ENCODE data around the gene TMA7.

TMA7 gene

DNA sequence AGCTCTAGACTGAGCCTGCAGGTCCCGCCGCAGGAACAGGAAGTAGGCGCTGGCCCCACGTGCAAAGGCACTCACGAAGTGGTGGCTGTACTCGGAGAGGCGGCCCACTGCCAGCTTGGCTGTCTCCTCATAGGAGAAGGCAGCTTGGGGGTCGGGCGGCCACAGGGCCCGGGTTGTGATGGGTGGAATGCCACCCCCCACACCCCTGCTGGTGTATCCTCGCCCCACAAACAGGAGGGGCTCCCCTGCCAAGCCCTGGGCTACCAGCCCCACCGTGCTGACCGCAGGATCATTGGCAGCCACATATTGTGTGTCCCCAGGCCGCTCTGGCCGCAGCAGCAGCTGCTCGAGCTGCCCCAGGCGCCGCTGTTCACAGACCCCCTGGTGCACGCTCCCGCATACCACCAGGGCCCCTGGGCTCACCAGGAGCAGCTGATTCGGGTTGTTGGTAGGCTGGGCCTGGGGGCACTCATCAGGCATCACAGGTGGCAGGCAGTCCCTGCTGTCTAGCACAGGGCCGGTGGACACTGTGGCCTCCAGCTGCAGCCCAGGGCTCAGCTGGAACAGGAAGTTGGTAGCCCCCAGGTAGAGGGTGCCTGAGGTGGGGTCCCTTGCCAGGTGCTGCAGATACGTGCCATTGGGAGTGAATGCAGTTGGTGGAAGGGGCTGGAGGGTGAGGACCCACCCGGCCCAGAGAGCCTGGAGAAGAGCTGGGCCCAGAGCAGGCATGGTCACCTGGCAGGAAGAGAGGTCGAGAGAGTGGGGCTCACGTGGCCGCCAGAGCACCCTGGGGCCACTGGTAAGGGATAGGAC lies 16.0 kb upstream of the TMA7 start:
- no peak for DNase-seq

GRCh38 chr3:48425281-48425812 lies 14.7 kb upstream of the TMA7 start:
- DNase-seq, result no peak

GRCh38 chr3:48426401-48426909 lies 13.6 kb upstream of the TMA7 start:
- DNase-seq, result no peak

DNA sequence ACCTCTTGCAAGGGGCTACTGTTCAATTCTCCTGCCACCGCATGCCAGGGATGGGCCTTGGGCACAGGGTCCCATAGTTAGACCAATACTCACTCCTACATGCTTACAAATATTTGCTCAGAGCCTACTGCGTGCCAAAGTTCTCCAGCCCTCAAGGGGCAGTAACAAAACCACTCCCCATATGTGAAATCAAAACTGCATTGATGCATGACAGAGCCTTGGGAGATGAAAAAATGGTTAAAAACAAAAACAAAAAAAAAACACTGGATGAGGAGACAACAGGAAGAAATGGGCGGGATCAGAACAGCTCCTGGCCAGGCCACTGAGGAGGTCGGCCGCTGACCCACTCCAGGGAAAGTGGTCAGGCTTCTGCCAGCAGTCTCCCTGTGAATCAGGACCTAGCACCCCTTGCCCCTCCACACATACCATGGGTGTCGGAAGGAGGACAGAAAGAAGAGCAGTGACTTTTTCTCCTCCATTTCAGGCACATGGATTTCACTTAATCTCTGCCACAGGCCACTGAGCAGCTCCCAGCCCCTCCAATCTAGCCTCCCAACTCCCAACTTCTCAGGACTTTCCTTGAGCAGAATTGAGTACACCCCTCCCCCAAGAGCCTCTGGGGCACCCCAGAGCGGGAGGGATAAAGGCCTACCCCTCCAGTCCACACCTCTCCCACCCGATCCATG lies 13.0 kb upstream of the TMA7 start:
- no peak for DNase-seq

DNA sequence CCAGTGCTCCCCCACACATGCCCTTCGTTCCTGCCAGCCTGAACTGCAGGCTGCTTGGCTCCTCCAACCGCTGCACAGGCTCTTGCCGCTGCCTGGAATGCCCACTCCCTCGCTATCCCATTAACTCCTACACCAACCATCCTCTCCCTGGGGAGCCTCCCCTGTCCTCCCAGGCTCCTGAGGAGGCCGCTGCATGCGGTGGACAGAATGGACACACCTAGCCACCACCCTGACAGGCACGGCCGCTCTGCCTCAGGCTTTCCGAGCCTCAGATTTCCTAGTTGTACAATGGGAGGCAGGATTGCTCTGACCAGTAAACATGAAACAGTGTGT lies 12.5 kb upstream of the TMA7 start:
- DNase-seq, result no peak

DNA sequence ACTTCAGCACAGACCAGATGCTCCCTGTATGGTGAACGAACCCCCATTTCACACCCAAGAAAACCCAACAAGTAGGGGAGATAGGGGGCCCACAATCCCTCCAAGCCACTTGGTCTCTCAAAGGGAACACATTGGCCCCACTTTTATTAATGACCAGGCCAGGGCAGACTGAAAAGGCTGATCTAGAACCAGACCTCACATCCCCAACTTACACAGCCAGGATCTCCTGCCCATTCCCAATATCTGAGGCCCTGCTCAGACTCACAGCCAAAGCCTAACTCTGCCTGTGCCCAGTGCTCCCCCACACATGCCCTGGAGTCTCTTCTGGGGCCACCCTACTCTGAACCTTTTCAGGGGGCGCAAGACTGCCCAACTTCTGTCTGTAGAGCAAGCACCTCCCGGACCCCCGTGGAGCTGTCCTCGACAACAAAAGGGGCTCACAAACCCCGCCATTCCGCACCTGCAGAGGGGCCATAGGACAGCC lies 11.9 kb upstream of the TMA7 start:
- no peak for DNase-seq

DNA sequence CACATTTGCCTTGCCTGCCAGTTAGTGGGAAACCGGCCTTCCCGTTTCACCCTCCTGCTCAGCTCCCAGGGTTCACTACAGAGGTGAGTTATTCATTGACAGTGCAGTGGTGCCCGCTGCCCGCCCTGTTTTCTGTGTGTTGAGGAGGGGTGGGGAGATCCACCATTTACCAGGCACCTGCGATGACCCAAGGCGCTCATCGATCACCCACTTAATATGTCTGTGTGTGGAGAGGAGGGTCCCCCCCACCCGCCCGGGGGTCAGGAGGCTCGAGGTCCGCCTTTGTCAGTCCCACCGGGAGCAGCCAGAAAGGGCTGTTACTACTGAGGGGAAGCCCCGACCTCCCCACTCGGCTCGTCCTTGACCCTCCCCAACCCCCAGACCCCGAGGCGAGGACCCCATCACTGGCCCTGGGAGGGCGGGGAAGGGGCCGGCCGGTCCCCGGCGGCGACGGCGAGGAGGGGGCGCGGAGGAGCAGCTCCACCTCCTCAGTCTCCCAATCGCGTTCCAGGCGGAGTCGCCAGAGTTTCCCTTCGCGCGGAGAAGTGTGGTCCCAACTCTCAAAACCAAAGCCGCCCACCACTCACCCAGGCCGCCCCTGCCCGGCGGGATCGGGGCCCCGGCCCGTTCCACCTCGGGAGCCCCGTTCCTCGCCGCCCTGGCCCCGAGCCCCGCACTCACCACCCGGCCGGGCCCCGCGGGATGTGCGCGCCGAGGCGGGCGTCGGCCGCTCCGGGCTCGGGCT lies 11.3 kb upstream of the TMA7 start:
- no peak for DNase-seq

GRCh38 chr3:48429317-48429959 lies 10.6 kb upstream of the TMA7 start:
- peak; percentile 47 for DNase-seq

- DNase-seq, result no peak
Measured at GRCh38 chr3:48429960-48430707, 9.9 kb upstream of the TMA7 start, which contains the start of gene PLXNB1. Gene PLXNB1 (minus strand): TSS chr3:48430086. CDS start chr3:48424611, 5,475 bp downstream.

- DNase-seq, result no peak
Measured at GRCh38 chr3:48430708-48431101, 9.4 kb upstream of the TMA7 start.

DNA sequence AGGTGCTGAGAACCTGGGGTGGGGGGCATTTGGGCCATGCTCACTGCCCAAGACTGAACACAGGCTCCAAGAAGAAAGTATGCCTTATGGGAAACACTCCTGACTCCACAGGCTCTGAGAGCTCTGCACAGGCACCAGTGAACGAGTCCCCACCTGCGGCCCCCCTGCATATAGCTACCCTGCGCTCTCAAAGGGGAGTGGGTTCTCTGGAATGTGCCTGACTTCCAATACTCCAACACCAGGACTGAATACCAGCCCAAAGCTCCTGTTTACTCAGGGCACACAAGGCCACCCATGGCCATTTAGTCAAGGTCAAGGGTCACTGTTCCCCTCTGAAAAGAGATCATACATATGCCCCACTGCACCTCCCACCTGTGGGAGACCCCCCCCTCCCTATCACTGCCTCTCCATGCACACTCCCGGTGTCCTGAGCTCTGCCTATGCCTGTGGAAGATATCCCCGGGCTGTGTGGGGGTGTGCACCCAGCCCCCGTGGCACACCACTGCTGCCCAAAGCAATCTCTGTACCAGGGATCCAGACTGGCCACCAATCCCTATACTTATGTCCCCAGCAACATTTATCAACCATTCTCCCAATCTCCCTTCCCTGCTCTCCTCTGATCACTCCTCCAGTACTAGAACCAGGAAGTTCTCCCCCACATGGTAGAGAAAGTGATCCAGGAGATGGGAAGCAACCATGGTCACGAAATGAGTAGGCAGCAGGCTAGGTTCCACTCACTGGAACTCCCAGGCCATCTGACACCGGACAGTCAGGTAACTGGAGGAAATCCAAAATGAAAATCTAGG lies 8.6 kb upstream of the TMA7 start:
- no peak for DNase-seq

GRCh38 chr3:48432411-48433371 lies 7.4 kb upstream of the TMA7 start:
- no peak for DNase-seq

DNA sequence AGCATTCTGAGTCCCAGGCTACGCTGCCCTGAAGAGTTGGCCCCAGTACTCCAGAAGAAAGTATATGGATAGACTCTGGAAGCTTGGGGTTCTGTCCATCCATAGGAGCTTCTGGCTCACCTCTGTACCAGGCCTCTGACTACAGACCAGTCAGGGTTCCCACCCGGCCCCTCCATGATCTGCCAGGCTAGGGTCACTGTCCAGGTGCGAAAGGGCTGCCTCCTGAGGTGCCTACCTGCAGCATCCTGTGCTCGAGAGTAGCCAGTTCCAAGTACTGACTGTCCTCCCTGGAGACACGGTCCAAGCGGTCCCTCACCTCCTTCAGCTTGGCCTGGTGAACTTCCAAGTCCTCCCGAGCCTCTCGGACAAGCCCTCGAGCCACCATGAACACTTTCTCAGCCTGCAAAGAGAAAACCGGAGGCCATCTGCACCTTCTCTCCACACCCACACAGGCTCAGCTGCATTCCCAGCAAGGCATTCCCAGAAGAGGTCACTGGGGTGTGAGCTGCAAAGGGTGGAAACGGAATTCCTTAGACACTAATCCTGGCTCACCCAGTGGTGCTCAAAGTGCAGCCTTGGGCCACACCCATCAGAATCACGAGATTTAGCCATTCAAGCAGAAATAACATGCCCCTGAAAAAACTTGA lies 6.5 kb upstream of the TMA7 start:
- DNase-seq, result no peak

DNA sequence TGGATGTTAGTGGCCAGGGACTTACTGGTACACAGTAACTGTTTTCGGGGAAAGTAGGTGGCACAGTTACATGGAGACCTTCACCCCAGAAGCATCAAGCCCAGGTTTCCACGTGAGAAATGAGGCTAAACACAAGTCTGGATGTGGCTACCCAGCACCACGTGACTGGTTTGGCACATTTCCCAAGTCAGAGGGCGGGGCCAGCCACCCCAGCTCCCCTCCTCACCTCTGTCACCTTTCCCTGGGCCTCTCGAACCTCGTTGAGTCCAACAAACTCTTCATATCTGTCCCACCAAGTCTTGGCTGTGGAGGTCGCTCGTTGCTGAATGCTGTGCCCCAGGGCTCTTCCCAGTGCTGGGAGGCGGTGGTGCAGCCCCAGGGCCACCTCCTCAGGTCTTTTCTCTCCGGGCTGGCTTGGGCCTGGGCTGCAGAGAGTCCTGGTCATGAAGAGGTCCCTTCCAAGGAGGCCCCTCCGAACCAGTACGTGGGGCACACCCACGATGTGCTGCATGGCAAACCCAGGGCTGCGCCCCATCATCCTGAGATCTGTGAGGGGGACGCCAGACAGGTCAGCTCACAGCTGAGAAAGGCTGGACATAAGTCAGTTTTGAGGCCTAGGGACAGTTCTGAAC lies 5.3 kb upstream of the TMA7 start:
- DNase-seq, result no peak

DNA sequence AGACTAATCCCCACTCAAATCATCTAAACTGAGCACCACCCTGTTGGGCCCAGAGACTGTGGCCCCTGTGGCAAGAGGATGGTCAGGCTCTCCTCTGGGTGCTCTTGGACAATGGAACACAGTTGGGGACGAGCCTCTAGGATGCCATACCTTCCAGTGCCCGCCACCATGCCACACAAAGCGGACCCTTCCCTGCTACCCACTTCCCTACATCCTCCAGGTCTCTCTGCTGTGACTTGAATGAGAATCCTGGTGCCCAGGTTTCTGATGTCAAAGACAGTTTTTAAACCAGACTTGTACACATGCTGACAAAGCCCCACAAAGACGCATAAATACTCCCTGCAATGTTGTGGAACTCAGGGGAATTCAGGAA lies 4.8 kb upstream of the TMA7 start:
- DNase-seq, result no peak

DNA sequence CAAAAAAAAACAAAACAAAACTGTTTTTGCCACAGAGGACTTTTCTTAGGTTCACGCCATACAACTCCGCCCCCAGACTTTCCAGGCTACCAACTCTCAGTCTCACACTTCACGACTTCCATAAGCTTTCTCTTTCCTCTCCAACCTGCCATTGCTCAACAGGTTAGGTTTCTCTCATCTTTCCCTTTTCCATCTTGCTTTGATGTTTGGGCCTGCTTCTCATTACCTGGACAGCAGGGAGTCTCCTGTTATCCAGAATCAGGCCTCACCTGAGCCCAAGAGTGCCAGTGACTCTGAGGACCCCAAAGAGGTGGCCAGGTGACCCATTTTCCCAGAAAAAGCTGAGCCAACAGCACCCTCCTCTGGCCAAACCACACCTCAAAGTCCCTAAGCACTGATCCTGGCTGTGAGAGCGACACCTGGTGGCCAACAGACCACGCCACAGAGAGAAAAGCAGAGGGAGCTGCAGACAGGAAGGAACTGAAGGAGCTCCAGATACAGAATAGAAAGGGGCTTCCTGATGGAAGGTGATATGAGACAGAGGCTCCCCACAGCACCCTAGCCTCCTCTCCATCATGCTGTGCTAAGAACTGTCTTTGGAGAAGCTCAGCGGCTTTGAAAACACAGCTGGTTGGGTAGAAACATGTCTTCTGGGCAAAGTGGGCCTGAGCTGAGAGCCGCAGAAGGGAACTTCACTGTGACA lies 4.1 kb upstream of the TMA7 start:
- DNase-seq, result peak; percentile 88

DNA sequence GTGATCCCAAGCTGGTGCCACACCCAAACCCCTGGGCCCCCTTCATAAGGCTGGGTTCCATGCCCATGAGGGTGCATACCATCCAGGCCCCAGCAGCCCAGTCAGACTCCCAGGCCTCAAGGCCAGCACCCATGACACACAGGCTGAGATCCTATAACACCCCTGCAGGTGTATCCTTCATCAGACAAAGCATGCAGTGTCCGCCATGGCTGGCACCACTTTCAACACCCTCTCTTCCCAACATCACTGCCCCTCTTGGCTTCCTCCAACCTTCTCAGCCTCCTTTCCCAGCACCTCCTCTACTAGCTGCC lies 3.6 kb upstream of the TMA7 start:
- DNase-seq, result no peak

DNA sequence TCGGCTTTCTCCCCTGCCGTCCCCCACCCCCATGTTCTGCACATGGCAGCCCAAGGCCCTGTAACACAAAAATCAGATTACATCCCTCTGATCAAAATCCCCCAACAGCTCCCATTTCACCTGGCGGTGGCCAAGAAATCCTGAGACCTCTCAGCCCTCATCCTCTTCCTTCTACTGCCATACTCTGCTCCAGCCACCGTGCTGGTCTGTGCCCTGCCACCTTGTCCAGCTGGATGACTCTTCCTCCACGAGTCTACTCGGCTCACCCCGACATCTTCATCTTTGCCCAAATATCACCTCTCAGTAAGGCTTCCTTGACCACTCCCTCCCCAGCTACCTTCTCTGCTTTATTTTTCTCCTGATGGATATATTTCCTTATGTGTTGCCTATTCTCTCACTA lies 3.2 kb upstream of the TMA7 start:
- no peak for DNase-seq

Measured in suppressor macrophage treated with lipopolysaccharide for 4 hours (primary cell).